ENCODE data around the gene JARID2. TPM values are rescaled to one million over a fixed set of nuclear protein-coding genes. Genes with fewer than 3 reads are reported as not detected.

The JARID2 gene
- total RNA-seq, 1 donor from 2014 or later = 17.9 TPM

DNA sequence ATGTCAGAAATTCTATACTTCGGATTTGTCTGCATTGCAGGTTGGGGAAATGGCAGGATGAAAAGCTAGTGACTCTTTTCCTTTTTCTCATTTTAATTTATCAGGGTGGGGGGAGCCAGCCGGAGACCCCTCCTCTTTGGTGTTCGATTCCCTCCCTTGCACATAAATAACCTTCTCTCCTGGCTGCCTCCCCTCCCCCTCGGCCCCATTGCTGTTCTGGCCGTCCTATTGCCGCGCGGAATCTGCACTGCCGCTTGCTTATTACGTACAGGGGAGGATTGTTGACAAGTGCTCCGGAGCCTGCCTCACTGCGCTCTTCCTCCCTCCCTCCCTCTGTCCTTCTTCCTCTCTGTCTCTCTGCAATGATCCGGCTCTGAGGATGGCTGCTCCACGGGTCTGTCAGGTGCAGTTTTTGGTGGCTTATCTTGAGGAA, 154.7 kb downstream of the JARID2 start:
- TF ChIP-seq, protein P1, sequence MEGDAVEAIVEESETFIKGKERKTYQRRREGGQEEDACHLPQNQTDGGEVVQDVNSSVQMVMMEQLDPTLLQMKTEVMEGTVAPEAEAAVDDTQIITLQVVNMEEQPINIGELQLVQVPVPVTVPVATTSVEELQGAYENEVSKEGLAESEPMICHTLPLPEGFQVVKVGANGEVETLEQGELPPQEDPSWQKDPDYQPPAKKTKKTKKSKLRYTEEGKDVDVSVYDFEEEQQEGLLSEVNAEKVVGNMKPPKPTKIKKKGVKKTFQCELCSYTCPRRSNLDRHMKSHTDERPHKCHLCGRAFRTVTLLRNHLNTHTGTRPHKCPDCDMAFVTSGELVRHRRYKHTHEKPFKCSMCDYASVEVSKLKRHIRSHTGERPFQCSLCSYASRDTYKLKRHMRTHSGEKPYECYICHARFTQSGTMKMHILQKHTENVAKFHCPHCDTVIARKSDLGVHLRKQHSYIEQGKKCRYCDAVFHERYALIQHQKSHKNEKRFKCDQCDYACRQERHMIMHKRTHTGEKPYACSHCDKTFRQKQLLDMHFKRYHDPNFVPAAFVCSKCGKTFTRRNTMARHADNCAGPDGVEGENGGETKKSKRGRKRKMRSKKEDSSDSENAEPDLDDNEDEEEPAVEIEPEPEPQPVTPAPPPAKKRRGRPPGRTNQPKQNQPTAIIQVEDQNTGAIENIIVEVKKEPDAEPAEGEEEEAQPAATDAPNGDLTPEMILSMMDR (IDR thresholded peaks at IDR 0.05) = no peak
- TF ChIP-seq POLR2A (IDR thresholded peaks at IDR 0.05) = no peak
- H3K9me3 ChIP-seq = no peaks in the 10 kb centered on the region
- intact Hi-C loops (cut with DNase I) = no loop called here
- DNase-seq (ENCODE audit: extremely low spot score in 2 of 2) = no peak
- H3K27me3 ChIP-seq = no peaks in the 10 kb centered on the region
- no peak overlapping the region for H3K27ac ChIP-seq
- no peaks in the 10 kb centered on the region for H3K36me3 ChIP-seq
- H3K4me3 ChIP-seq = peak overlapping the region; percentile 27 to 33
- peaks cover 35% of the 10 kb centered on the region for H3K4me1 ChIP-seq

DNA sequence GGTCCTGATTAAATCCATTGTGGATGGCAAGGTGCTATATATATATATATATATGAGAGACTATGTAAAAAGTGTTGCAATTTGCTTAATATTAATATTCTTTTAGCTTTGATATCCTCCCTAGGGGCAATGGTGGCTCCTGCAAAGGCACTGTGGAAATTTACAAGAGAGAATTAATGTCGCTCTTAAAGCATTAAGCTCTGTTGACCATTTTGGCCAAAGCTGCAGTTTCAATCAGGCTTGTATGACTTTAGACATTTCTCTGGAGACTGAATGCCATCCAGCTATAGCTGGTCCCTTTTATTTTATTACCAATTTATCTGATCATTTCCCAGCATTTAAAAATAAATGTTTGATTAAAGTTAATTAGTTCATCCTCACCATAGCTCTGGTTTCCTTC, 155.3 kb downstream of the JARID2 start:
- H3K36me3 ChIP-seq = no peaks in the 10 kb centered on the region
- intact Hi-C loops (cut with DNase I) = no loop called here
- H3K9me3 ChIP-seq = no peaks in the 10 kb centered on the region
- no peak overlapping the region for H3K4me3 ChIP-seq
- H3K27ac ChIP-seq = no peak overlapping the region
- TF ChIP-seq POLR2AphosphoS5 (IDR thresholded peaks at IDR 0.05; ENCODE audit: insufficient read depth in 1 of 2, low read depth in 1 of 2) (no peak), POLR2A (IDR thresholded peaks at IDR 0.05) (no peak)
- TF ChIP-seq, protein P1 (IDR thresholded peaks at IDR 0.05) = no peak
- H3K27me3 ChIP-seq = no peaks in the 10 kb centered on the region
- H3K4me1 ChIP-seq = peaks cover 35% of the 10 kb centered on the region
- no peak for DNase-seq (ENCODE audit: extremely low spot score in 2 of 2)

DNA sequence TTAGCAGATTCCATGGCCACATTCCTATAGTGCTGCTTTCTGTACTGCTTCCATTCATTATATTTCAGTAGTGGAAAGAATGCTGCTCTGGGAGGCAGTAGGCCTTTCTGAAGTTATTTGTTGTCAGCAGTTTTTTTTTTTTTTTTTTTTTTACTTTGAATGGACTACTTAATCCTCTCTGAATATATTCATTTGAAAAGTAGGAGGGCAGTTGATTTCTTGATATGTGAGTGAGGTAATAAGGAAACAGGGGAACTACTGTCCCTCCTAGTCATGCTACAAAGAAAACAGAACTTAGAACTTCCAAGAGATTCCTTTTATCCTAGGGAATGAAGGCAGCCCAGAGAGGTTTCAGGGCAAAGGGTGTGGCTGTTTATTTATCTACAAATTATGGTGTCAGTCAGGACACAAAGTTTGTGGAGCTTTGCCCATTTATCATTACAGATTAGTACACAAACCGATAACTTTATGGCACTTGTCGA, 155.9 kb downstream of the JARID2 start:
- no peaks in the 10 kb centered on the region for H3K27me3 ChIP-seq
- H3K36me3 ChIP-seq = no peaks in the 10 kb centered on the region
- TF ChIP-seq POLR2A (IDR thresholded peaks at IDR 0.05) (no peak), POLR2AphosphoS5 (IDR thresholded peaks at IDR 0.05; ENCODE audit: insufficient read depth in 1 of 2, low read depth in 1 of 2) (no peak)
- TF ChIP-seq, protein P1 (IDR thresholded peaks at IDR 0.05) = no peak
- peaks cover 35% of the 10 kb centered on the region for H3K4me1 ChIP-seq
- no peak overlapping the region for H3K27ac ChIP-seq
- H3K9me3 ChIP-seq = no peaks in the 10 kb centered on the region
- H3K4me3 ChIP-seq = no peak overlapping the region
- no peak for DNase-seq (ENCODE audit: extremely low spot score in 2 of 2)
- intact Hi-C loops (cut with DNase I) = no loop called here

DNA sequence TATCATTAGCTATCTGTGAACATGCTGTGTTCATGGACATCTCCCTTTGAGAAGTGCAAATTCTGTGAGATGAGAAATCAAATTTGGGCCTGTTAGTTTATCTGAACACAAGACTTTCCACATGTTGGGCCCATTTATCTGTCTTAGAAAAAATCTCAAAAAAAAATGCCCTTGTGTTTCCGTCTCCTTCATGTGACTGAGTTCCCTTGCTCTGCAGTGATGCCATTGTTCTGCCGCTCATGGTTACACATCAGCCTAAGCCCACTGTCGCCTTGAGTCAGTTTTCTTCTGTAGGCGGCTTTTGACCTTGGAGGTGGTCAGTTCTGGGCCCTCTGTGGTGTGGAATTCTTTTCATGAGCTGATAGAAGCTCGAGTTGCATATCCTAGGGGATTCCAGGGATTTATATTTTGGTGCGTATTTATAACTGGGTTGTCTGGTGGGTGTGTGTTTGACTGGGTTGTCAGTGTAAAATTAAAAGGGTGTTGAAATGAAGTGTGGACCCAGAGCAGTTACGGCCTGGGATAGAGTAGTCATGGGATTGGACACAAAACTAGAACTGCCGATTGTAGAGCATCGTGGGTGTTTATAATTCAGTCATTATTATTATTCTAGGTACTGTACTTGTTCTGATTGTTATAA, 156.7 kb downstream of the JARID2 start:
- Histone ChIP-seq H3K27me3 (no peaks in the 10 kb centered on the region), H3K4me3 (no peak overlapping the region), H3K36me3 (no peaks in the 10 kb centered on the region), H3K27ac (no peak overlapping the region), H3K4me1 (peaks cover 35% of the 10 kb centered on the region), H3K9me3 (no peaks in the 10 kb centered on the region)
- intact Hi-C loops (cut with DNase I) = no loop called here
- TF ChIP-seq POLR2AphosphoS5 (IDR thresholded peaks at IDR 0.05; ENCODE audit: insufficient read depth in 1 of 2, low read depth in 1 of 2) = no peak
- TF ChIP-seq POLR2A (IDR thresholded peaks at IDR 0.05) = no peak
- TF ChIP-seq, protein P1 (IDR thresholded peaks at IDR 0.05) = no peak
- DNase-seq (ENCODE audit: extremely low spot score in 2 of 2) = no peak

DNA sequence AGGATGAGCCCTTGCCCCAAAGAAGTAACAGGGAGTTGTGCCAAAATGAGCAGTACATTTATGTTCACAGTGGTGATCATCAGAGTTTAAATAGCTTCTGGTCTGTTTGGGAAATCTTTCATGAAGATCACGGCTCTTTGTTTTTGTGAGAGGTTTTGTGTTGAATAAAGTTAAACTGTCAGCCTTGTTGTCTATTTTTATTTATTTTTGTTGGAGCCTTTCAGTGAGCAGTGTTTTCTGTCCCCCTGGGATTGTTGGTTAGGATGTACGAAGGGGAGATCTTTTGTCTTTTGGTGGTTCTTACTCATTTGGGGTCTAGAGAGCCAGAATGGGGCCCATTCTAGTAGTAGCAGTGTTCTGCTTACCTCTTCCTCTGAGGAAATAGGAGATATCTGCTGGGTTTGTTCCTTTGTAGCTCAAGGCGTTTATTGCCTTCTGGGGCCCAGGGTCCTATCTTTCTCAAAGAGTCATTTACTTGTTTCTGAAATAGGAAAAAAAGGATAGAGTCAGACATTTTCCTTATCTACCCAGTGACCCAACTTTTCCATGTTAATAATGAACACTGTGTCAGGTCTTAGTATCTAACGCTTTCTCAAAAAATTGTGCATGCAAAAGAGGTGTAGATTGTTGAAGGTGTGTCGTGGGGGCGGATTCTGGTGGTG, 157.4 kb downstream of the JARID2 start:
- Histone ChIP-seq H3K9me3 (no peaks in the 10 kb centered on the region), H3K27ac (no peak overlapping the region), H3K4me3 (no peak overlapping the region), H3K36me3 (no peaks in the 10 kb centered on the region), H3K4me1 (peaks cover 35% of the 10 kb centered on the region), H3K27me3 (no peaks in the 10 kb centered on the region)
- no peak for TF ChIP-seq POLR2AphosphoS5 (IDR thresholded peaks at IDR 0.05; ENCODE audit: insufficient read depth in 1 of 2, low read depth in 1 of 2)
- TF ChIP-seq POLR2A (IDR thresholded peaks at IDR 0.05) = no peak
- TF ChIP-seq, protein P1 (IDR thresholded peaks at IDR 0.05) = no peak
- DNase-seq (ENCODE audit: extremely low spot score in 2 of 2) = no peak
- intact Hi-C loops (cut with DNase I) = no loop called here
